HepG2 (cell line): ENCODE measurements around the gene MEGF10. TPM values are rescaled to one million over a fixed set of nuclear protein-coding genes. Genes with fewer than 3 reads are reported as not detected.

Experiments used
- ATAC-seq: fragments of 200-7000 bp; cut with Tn5 transposase; 3 replicates; pipeline ENCODE4 v1.9.1; 2020; ENCODE audit warnings: mild to moderate bottlenecking, moderate library complexity
- BruUV-seq: library from RNA; stranded (reverse); fragments of 400-500 nt; replicated peaks from 2 replicates; lab custom pipeline; 2021; lab: Mats Ljungman, UMichigan
- CTCF ChIA-PET: fragments of 300-600 bp; formaldehyde crosslinking; extraction: SDS; loops from one replicate; lab custom pipeline; 2021; ENCODE audit warnings: low total read pairs, inconsistent platforms, low intra/inter-chr PET ratio; lab: Yijun Ruan, JAX
- POLR2A ChIA-PET: fragments of 350-600 bp; sonication (Branson Sonifier 250); formaldehyde crosslinking; loops from one replicate; lab custom pipeline; 2020; ENCODE audit warnings: antibody characterized with exemption, inconsistent platforms; lab: Yijun Ruan, JAX
- DNase-seq: peaks from one replicate; pipeline ENCODE4 v3.0.0-alpha.2; 2015; ENCODE audit warnings: low spot score
- FAIRE-seq: peaks from 3 replicates; lab custom pipeline; 2011; peaks lifted over from hg19 to GRCh38; lab: Jason Lieb, UNC
- H2AFZ ChIP-seq: one replicate; pipeline ENCODE4 v1.6.1; 2011; ENCODE audit warnings: low read length, inconsistent platforms
- H3K27ac ChIP-seq: fragments of 300-600 bp; 3 replicates; pipeline ENCODE4 v1.8.0; 2011; ENCODE audit warnings: mixed run types, mild to moderate bottlenecking, mixed read lengths, low read length, inconsistent platforms; ENCODE audit not compliant: insufficient read depth; ENCODE audit errors: extremely low read length
- H3K27me3 ChIP-seq, 2 experiments: fragments of 200-600 bp in 1 of 2; 2 replicates in 1 of 2; 3 replicates in 1 of 2; pipeline versions ENCODE4 v1.6.0 to v1.8.0; 2011; ENCODE audit warnings: low read length in 2 of 2, mild to moderate bottlenecking in 2 of 2, moderate library complexity in 2 of 2, inconsistent platforms in 1 of 2; ENCODE audit not compliant: insufficient read depth in 2 of 2, control insufficient read depth in 1 of 2
- H3K36me3 ChIP-seq, 2 experiments: fragments of 200-600 bp in 1 of 2; replicated peaks in 1 of 2; 2 replicates in 1 of 2; 3 replicates in 1 of 2; pipeline versions ENCODE4 v1.5.1 to v1.8.0; 2011; ENCODE audit warnings: low read length in 2 of 2, inconsistent platforms in 1 of 2; ENCODE audit not compliant: insufficient read depth in 2 of 2, control insufficient read depth in 1 of 2
- H3K4me1 ChIP-seq: 2 replicates; pipeline ENCODE4 v1.5.1; 2012; ENCODE audit warnings: low read length, inconsistent platforms; ENCODE audit not compliant: insufficient read depth
- H3K4me2 ChIP-seq: 2 replicates; pipeline ENCODE4 v1.6.0; 2011; ENCODE audit warnings: low read depth, low read length, inconsistent platforms
- H3K4me3 ChIP-seq, 3 experiments: fragments of 200-600 bp in 1 of 3; sonication (generic), shearing (Covaris generic) in 1 of 3; replicated peaks in 1 of 3; 2 replicates each; pipeline ENCODE4 v1.5.1; 2011 to 2016; ENCODE audit warnings: low read length in 3 of 3, inconsistent platforms in 2 of 3, low read depth in 2 of 3, mild to moderate bottlenecking in 2 of 3, control low read depth in 1 of 3, mixed read lengths in 1 of 3; ENCODE audit not compliant: insufficient read depth in 1 of 3
- H3K79me2 ChIP-seq: one replicate; pipeline ENCODE4 v1.6.1; 2011; ENCODE audit warnings: low read length, inconsistent platforms; ENCODE audit not compliant: insufficient read depth
- H3K9ac ChIP-seq: 2 replicates; pipeline ENCODE4 v1.6.0; 2011; ENCODE audit warnings: mild to moderate bottlenecking, low read depth, low read length, inconsistent platforms; ENCODE audit not compliant: insufficient read depth
- H3K9me3 ChIP-seq: 2 replicates; pipeline ENCODE4 v1.5.1; 2012; ENCODE audit warnings: mild to moderate bottlenecking, low read length
- H4K20me1 ChIP-seq: 2 replicates; pipeline ENCODE4 v1.6.0; 2011; ENCODE audit warnings: inconsistent platforms, mild to moderate bottlenecking, low read length, moderate library complexity; ENCODE audit not compliant: insufficient read depth
- AFF4 ChIP-seq: sonication (generic); formaldehyde crosslinking; IDR thresholded peaks from 2 replicates; pipeline ENCODE4 v1.4.0; 2020; ENCODE audit warnings: missing genetic modification reagents
- BCL3 ChIP-seq: sonication (generic); formaldehyde crosslinking; IDR thresholded peaks from 2 replicates; pipeline ENCODE4 v1.5.1; 2020; ENCODE audit warnings: mild to moderate bottlenecking, missing genetic modification reagents, moderate library complexity
- CBX5 ChIP-seq: sonication (generic); formaldehyde crosslinking; IDR thresholded peaks from 2 replicates; pipeline ENCODE4 v1.4.0; 2020; ENCODE audit warnings: missing genetic modification reagents, borderline replicate concordance
- ELF4 ChIP-seq: sonication (generic); formaldehyde crosslinking; IDR thresholded peaks from 2 replicates; pipeline ENCODE4 v1.5.0; 2020; ENCODE audit warnings: missing genetic modification reagents, mild to moderate bottlenecking, moderate library complexity, borderline replicate concordance
- ONECUT2 ChIP-seq: sonication (generic); formaldehyde crosslinking; IDR thresholded peaks from 2 replicates; pipeline ENCODE4 v1.4.0; 2020; ENCODE audit warnings: missing genetic modification reagents
- PBX3 ChIP-seq: sonication (generic); formaldehyde crosslinking; IDR thresholded peaks from 2 replicates; pipeline ENCODE4 v1.8.1; 2023; ENCODE audit warnings: missing genetic modification reagents, inconsistent platforms, borderline replicate concordance
- SRF ChIP-seq: IDR thresholded peaks from 2 replicates; pipeline ENCODE4 v1.6.1; 2011; ENCODE audit warnings: mild to moderate bottlenecking, low read depth, low read length, moderate library complexity
- ZNF292 ChIP-seq: sonication (generic); formaldehyde crosslinking; IDR thresholded peaks from 2 replicates; pipeline ENCODE4 v1.8.1; 2022; ENCODE audit warnings: mild to moderate bottlenecking, low read depth, missing genetic modification reagents, borderline replicate concordance
- ZNF337 ChIP-seq: sonication (generic); formaldehyde crosslinking; IDR thresholded peaks from 2 replicates; pipeline ENCODE4 v1.5.1; 2020; ENCODE audit warnings: missing genetic modification reagents, low read depth, mild to moderate bottlenecking, borderline replicate concordance
- ZNF484 ChIP-seq: sonication (generic); formaldehyde crosslinking; IDR thresholded peaks from 2 replicates; pipeline ENCODE4 v1.5.1; 2020; ENCODE audit warnings: mild to moderate bottlenecking, low read depth, missing genetic modification reagents, borderline replicate concordance
- ZNF720 ChIP-seq: sonication (generic); formaldehyde crosslinking; IDR thresholded peaks from 2 replicates; pipeline ENCODE4 v1.4.0; 2020; ENCODE audit warnings: missing genetic modification reagents
- ZSCAN29 ChIP-seq: sonication (generic); formaldehyde crosslinking; conservative IDR thresholded peaks from 2 replicates; pipeline ENCODE4 v1.4.0; 2020; ENCODE audit warnings: mild to moderate bottlenecking, missing genetic modification reagents
- ZZZ3 ChIP-seq: sonication (generic); formaldehyde crosslinking; IDR thresholded peaks from 2 replicates; pipeline ENCODE4 v1.4.0; 2020; ENCODE audit warnings: missing genetic modification reagents, mild to moderate bottlenecking, borderline replicate concordance
- WGBS: methylation state at CpG from one replicate; pipeline ENCODE4 v1.1.6; 2017; ENCODE audit warnings: low lambda C conversion rate; 5-methylcytosine and 5-hydroxymethylcytosine counted together
- in situ Hi-C: cut with HindIII; loops from 2 replicates; pipeline ENCODE4 v1.10.0; 2017; ENCODE audit warnings: low pct_unique_long_range_greater_than_20kb; ENCODE audit not compliant: extremely low pct_ligation_motif_present
- intact Hi-C: fragments of 100-400 bp; cut with micrococcal nuclease; formaldehyde crosslinking; loops from one replicate; pipeline ENCODE4 v1.10.0; 2022; ENCODE audit not compliant: unreplicated experiment
- polyA plus RNA-seq, 8 experiments: library from polyadenylated mRNA; depleted of rRNA in 3 of 8; stranded (reverse) in 7 of 8; unstranded in 1 of 8; fragments of >200 nt; fragmentation: Illumina TruSeq in 4 of 8; extraction: Trizol in 4 of 8; gene quantifications; 2 replicates each; pipeline versions ENCODE4 v1.2.1 to v1.2.3, GENCODE V29; 2011 to 2016; ENCODE audit warnings: low read depth in 4 of 8, missing spikeins in 1 of 8, mixed read lengths in 1 of 8; ENCODE audit not compliant: insufficient read depth in 1 of 8
- total RNA-seq, 5 experiments: library from RNA; depleted of rRNA; stranded (reverse); fragments of >200 nt; fragmentation: Illumina TruSeq; extraction: Trizol; gene quantifications; 2 replicates each; pipeline ENCODE4 v1.2.3, GENCODE V29; 2016; ENCODE audit warnings: low read depth in 1 of 5

Gene MEGF10
- total and polyA plus RNA-seq, 2 of the 13 experiments (the other 11 are each of a cell fraction or from before 2014, with no cell fraction given): not detected

GRCh38 chr5:127435821-127436220, 145.2 kb downstream of the MEGF10 start:
- H2AFZ ChIP-seq: no peak overlapping the region
- no peaks in the 10 kb centered on the region for H3K27me3 ChIP-seq
- CTCF ChIA-PET: no interaction called here
- H3K36me3 ChIP-seq: no peaks in the 10 kb centered on the region
- no peak overlapping the region for H3K4me3 ChIP-seq
- no peaks in the 10 kb centered on the region for H3K4me1 ChIP-seq
- POLR2A ChIA-PET: no interaction called here
- DNase-seq (no peak), ATAC-seq (no peak), FAIRE-seq (no peak)
- no peaks in the 10 kb centered on the region for H4K20me1 ChIP-seq
- no peak overlapping the region for H3K9ac ChIP-seq
- TF ChIP-seq ONECUT2: no peak
- no peak for TF ChIP-seq ZNF337 (CRISPR knock-in tag)
- no TSS peak for BruUV-seq
- H3K27ac ChIP-seq: no peak overlapping the region
- in situ Hi-C loops: no loop called here
- H3K4me2 ChIP-seq: no peak overlapping the region
- H3K9me3 ChIP-seq: no peaks in the 10 kb centered on the region
- WGBS: 41% methylated on average over 2 of the region's 2 CpGs
- H3K79me2 ChIP-seq: no peaks in the 10 kb centered on the region
- intact Hi-C loops: no loop called here

GRCh38 chr5:127439644-127440043, 149.0 kb downstream of the MEGF10 start:
- H4K20me1 ChIP-seq: no peaks in the 10 kb centered on the region
- intact Hi-C loops: no loop called here
- CTCF ChIA-PET: no interaction called here
- H3K27ac ChIP-seq: no peak overlapping the region
- ATAC-seq (no peak), DNase-seq (no peak), FAIRE-seq (no peak)
- no peaks in the 10 kb centered on the region for H3K79me2 ChIP-seq
- no peaks in the 10 kb centered on the region; a peak in 1 of 5 replicates for H3K27me3 ChIP-seq
- H3K4me3 ChIP-seq: no peak overlapping the region
- no TSS peak for BruUV-seq
- in situ Hi-C loops: no loop called here
- H3K4me1 ChIP-seq: no peaks in the 10 kb centered on the region
- 32% methylated on average over 4 of the region's 4 CpGs for WGBS
- H3K4me2 ChIP-seq: no peak overlapping the region
- POLR2A ChIA-PET: no interaction called here
- no peak overlapping the region for H2AFZ ChIP-seq
- H3K9me3 ChIP-seq: no peaks in the 10 kb centered on the region
- no peak overlapping the region for H3K9ac ChIP-seq
- no peaks in the 10 kb centered on the region for H3K36me3 ChIP-seq
- TF ChIP-seq SRF (no peak), ZZZ3 (no peak), ELF4 (CRISPR knock-in tag) (no peak), AFF4 (CRISPR knock-in tag) (no peak), BCL3 (CRISPR knock-in tag) (no peak), ZNF484 (CRISPR knock-in tag) (no peak), CBX5 (CRISPR knock-in tag) (no peak), ZNF720 (CRISPR knock-in tag) (no peak), PBX3 (CRISPR knock-in tag) (no peak), ZNF292 (CRISPR knock-in tag) (no peak), ZSCAN29 (CRISPR knock-in tag) (no peak)
